ENCODE data around the gene KCNIP3.

Gene KCNIP3

GRCh38 chr2:95382686-95383634, 85.8 kb downstream of the KCNIP3 start:
- no peak for TF ChIP-seq CTCF (IDR thresholded peaks at IDR 0.05)

- no peak for TF ChIP-seq CTCF (IDR thresholded peaks at IDR 0.05)
Measured at GRCh38 chr2:95383635-95384027, 86.5 kb downstream of the KCNIP3 start.

GRCh38 chr2:95384854-95385569, 87.9 kb downstream of the KCNIP3 start:
- no peak for TF ChIP-seq CTCF (IDR thresholded peaks at IDR 0.05)

GRCh38 chr2:95385570-95385984, 88.4 kb downstream of the KCNIP3 start:
- TF ChIP-seq CTCF (IDR thresholded peaks at IDR 0.05), result no peak

GRCh38 chr2:95386031-95386430, 88.9 kb downstream of the KCNIP3 start:
- no peak for TF ChIP-seq CTCF (IDR thresholded peaks at IDR 0.05)

GRCh38 chr2:95387358-95387757, 90.2 kb downstream of the KCNIP3 start:
- TF ChIP-seq CTCF (IDR thresholded peaks at IDR 0.05), result no peak

GRCh38 chr2:95388091-95388692, 91.0 kb downstream of the KCNIP3 start:
- no peak for TF ChIP-seq CTCF (IDR thresholded peaks at IDR 0.05)
